ENCODE measurements around the gene HEY2. TPM values are rescaled to one million over a fixed set of nuclear protein-coding genes. Genes with fewer than 3 reads are reported as not detected.
"Not testable (repeated sequence)": the region's sequence is repeated elsewhere in the genome, so short reads cannot be mapped to it uniquely, and the experiment has no call there.

The HEY2 gene
- 5.8 TPM for polyA plus RNA-seq (2013, experiment 1 of 2; ENCODE audit: insufficient read length)
- 15.3 TPM for polyA plus RNA-seq (2013, experiment 2 of 2; ENCODE audit: insufficient read length)

DNA sequence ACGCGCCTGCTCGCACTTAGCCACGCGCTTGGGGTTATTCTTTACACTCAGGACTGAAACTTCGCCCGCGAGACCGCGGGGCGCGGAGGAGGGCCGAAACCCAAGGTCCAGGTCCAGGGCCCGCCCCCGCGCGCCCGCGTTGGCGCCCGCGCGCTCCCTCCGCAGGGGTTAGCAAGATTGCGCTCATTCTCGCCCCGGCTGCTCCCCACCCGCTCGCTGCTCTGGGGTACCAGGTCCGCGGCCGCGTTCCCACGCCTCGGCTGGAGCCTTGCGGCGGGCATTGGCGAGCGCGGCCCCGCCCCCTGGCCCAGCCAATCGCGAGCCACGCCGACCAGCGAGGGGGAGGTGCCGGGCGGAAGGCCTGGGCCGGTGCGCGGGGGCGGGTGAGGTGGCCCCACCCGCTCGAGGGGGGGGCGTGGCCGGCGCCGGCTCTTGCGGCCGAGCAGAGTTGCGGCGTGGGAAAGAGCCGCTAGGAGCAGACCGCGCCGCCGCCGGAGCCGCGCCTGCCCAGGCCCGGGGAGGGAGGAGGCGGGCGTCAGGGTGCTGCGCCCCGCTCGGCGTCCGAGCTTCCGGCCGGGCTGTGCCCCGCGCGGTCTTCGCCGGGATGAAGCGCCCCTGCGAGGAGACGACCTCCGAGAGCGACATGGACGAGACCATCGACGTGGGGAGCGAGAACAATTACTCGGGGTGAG, at the start of gene HEY2:
TSS of gene HEY2 (plus strand) at position 460 of the 692 bp plus-strand sequence. CDS start at position 605, 145 bp downstream.
- DNase-seq = peak; percentile 91

DNA sequence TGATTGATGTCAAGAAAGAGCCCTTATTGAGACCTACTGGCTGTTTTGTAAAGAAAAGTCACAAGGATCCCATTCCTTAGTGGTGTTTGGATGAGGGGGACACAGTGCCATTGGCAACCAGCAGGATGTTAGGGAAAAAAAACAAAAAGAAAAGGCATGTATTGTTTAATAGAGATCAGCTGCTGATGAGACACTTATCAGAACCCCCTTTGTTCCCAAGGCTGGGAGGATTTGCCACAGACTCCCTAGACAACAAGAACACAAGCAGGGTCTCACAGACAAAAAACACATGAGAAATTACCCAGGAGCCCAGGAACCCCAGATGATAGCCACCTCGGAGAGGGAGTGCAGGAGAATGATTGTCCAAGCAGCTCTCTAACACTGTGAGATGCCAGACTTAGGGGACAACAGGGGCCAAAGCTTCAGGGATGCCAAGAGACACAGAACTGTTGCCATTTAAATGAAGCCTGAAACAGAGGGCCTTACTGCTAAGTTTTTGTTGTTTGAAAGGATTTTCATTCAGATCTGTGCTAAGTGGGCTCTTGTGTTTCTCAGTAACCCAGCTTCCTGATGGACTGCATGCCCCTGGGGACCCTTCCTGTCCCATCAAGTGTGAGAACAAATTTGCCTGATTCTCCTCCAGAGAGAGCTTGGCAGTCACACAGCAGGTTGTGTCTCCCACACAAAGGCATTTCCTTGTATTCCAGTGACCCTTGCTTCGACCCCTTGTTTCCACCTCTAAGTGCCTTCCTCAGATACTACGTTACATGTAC, 48.7 kb upstream of the HEY2 start:
- no peak for DNase-seq

DNA sequence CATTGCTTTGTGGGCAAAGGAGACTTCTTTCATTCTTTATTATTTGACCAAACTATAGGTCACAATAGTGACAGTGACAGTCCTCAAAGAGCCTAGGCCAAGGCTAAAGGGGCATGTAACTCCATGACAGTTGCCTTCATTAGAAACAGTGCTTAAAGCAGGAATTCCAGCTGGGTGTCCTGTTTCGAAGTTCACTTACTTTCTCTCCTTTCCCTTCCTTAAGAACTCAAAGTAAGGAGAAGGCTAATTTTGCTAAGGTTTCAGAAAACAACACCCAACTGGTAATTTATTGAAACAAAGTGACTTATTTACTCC, 48.1 kb upstream of the HEY2 start:
- no peak for DNase-seq

DNA sequence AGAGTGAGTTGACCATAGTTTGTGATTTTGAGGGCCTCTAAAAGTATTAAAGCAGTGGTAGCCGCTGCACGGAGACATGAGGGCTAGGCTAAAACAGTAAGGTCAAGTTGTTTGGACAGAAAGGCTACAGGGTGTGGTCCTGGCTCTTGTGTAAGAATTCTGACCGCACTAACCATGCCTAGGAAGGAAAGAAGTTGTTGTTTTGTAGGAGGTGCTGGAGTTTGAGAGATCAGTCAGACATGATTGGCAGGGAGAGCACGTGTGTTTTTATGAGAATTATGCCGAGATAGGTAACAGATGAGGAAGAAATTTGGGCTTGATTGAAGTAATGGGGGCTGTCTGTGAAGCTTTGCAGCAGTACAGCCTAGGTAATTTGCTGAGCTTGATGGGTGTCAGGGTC, 45.5 kb upstream of the HEY2 start:
- DNase-seq = not testable (repeated sequence)

DNA sequence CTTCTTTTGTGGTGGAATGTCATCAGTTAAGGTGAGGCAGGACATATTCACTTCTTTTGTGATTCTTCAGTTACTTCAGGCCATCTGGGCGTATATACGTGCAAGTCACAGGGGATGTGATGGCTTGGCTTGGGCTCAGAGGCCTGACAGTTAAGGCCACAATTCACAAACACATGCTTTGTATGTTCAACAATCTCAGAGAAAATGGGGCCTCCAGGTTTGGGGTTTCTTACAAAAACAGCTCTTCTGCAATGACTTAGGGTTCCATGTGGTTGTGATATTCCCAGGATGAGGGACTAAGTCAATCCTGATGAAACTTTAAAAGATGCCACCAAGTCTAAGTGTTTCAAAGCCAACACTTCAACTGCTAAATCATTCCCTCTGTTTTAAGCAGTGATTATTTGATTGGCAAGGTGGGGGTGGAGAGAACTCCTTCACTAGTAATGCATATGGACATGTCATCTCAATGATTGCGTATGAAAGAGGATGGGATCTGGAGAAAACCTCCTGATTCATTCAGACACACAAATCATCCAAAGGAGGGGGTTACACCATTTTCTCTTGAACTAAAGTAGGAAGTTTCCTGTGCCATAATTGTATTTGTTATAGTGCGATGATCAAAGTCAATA, 41.7 kb upstream of the HEY2 start:
- no peak for DNase-seq

DNA sequence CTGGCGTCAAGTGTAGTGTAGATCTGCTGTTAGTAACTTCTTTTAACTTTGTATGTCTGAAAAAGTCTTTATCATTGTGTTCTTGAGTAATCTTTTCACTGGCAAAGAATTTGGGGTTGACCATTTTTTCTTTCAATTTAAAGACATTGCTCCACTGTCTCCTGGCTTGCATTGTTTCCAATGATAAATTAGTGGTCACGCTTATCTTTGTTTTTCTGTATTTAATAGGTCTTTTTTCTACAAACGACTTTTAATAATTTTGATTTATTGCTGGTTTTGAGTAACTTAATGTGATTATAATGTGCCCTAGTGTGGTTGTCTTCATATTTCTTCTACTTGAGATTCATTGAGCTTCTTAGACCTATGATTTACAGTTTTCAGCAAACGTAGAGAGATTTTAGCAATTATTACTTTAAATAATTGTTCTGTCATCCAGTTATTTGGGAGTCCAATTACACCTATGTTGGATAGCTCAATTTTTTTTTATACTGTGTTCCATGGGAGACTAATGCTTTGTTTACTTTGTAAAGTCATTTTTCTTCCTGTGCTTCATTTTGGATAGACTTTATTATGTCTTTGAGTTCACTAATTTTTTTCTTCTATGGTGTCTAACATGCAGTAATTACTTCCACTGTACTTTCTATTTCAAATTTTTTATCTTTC, 38.3 kb upstream of the HEY2 start:
- DNase-seq = no peak

DNA sequence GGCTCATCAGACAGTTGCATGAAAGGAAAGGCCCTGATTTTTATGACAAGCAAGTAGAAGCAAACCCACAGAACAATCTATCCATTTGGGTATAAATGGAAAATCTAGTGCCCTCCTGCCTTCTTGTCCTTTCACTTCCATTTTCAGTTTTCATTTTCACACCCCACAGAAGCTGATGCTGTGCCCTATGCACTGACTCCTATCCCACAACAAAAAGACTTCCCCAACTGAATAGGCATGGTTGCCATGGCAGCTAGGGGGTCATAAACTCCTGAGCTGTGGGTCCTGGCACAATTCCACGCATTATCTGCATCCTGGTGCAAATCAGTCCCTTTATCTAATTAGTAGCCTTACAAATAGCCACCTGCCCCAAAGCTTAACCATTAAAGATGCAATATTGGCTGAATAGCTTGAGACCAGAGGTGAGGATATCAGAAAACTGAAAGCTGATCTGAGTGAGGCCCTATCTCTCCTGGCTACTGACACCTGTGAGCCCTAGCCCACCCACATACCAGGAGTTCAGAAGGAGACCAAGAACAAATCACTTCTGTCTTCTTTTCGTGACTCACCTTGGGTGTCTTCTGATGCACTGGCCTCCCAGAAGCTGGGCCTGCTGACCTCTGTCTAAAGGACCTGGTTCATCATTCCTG, 34.9 kb upstream of the HEY2 start:
- DNase-seq = no peak

DNA sequence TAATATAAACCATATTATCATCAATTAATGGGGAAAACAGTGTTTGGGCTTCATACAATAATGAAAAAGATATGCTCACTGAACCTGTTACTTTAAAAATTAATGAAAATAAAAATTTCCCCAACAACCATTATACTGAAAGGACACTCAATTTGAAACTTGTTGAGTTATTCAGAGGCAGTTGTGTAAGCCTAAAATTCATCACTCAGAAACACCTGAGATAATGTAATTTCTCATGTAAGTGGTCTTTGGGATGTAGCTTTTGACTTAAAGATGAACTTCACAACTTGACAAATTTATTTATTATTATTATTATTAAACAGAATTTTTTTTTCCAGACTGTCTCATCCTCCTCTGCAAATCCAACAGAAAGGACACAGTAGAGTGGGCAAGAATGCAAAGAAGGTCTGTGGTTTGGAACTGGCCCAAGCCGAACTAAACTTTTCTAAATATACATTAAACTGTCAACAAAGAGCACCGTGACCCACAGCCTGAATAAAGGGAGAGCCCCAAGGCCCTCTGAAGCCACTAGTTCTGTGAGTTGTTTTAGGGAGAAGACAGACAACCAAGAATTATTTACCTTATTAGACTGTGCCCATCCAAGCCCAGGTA, 32.2 kb upstream of the HEY2 start:
- peak; percentile 60 for DNase-seq

DNA sequence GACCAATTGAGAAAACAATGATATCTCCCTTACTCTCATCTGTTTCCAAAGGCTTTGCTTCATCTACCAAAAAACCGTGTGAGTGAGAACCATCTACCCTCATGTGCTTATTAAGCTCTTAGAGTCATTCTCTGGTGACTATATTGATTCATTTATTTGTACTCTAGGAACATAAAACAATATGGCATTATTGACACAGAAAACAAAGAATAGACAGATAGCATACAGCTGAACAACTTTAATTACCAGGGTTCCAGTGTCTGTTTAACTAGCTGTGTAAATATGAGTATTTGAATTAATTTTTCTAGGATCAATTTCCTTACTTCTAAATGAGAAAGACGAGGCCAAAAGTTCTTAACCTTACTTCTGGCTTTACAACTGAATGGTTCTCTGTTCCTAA, 31.3 kb upstream of the HEY2 start:
- DNase-seq = no peak

DNA sequence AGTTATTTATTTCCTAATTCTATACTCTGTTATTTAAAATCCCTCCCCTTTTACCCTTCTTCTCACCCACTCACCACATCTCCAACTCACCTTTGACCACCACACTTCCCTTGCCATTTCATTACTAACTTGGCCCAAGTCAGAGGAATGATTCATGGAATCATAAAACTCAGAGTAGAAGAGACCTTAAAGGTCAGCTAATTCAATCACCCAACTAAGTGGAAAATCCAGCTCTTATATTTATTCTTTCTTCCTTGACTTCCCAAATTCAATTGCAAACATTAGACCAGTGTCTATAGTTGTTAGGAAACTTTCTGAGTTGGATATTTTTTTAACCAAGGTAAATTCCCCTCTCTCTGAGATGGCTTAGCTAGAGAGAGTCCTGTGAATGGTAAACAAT, 26.5 kb upstream of the HEY2 start:
- DNase-seq = no peak

DNA sequence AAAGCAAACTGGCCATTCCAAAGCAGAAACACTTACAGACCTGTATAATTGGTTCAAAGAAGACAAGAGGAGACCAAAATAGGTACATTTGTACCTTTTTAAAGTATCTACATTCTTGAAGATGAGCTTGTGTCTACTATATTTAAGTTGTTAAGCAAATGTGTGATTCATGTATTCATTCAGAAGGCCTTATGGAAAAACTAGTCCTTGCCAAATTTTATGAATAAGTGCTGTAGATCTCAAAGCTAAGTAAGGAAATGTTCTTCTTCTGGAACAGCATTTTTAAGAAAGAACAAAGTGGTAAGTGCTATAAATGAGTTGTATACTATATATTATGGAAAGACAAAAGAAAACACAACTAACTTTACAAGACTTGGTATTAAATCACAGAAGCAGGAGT, 22.2 kb upstream of the HEY2 start:
- DNase-seq = no peak

DNA sequence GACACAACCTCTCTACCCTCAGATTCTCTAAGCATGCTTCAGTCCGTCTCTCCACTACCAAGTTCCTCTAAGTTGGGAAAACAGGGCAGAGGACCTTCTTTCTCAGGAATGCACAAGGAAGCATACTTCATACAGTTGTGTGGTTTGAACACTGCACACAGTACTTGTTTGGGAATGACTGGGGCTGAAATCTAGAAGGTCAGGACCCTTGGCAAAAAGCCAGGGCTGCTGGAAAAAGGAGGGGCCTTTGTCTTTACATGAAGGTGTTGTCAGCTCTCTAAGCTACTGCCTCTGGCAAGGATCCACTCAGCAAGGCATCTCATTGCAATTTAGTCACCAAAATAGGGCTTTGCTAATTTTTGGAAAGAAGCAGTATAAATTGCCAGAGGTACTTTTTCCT, 20.7 kb upstream of the HEY2 start:
- peak; percentile 34 for DNase-seq

DNA sequence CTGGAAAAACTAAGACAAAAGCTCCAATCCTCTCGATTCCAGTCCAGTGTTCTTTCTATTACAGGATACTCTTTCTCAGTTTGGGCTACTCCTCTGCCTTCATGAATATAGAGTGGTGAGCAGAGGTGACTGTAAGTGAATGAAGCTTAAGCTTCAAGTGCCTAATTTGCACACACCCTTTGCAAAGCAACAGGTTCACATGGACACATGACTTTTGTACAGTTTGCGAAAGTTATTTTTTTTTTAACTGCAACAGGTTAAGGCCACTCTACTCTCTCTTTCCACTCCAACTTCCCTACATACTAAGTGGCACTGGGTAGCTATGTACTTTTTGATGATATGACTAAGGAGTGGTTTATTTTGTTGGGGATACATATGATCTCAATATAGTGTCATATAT, 19.4 kb upstream of the HEY2 start:
- DNase-seq = no peak

DNA sequence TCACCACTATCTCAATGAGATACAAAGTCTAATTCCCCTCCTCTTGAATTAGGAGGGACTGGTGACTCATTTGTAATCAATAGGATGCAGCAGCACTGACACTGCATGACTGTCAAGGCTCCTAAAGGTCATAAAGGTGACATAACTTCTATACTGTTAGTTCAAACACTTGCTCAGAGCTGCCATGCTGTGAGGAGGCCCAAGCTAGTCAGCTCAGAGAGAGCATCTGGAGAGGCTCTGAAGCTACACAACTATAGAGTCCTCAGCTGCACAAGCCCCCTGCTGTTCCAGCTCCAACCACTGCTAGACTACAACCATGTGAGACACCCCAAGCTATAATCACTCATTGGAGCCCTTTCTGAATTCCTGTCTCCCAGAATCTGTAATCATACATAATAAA, 17.0 kb upstream of the HEY2 start:
- no peak for DNase-seq

DNA sequence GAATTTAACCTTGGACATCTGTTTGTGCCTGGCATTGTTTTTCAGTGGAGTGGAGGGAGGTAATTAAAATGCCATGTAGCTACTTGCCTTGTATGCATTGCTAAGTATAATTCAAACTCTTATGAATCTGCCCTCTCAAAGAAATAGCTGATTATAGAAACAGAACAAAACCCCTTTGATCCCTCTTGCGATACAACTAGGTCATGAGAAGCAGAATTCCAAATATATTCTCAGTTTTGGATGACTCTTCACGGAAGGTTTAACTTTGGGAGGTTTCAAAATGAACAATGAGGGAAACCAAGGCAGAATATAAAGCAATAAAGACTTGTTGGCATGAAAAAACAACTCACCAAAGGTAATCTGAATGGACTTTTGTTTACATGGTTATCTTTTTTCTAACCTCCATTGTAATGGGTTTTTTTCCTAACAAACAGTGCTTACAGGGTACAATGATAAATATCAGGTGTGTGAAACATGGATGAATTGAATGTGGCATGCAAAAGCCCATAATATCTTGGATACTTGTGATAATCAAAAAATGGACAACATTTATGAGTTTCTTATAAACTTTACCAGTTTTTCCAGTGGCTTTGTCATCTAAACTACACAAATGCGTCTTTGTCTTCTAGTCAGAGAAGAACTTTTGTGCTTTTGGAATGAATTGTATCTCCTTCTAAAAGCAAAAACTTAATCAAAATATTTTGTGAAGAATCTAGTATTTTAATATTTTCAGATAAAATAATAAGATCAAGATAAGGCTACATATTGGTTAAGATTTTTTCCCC, 15.7 kb upstream of the HEY2 start:
- no peak for DNase-seq

DNA sequence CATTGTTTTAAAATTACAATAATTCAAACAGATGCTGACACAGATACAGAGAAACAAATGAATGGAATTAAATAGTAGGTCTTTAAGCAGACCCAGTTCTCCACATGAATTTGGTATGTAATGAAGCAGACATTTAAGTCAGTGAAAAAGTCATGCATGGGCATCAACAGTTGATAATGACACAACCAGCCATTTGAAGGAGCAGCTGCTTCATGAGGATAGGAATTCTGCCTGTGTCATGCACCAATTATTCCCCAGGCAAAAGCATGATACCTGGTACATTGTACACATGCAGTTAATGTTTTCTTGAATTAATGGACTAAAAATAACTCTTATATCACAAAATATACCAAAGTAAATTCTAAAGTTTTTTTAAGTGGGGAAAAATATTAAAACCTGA, 11.2 kb upstream of the HEY2 start:
- DNase-seq = no peak

DNA sequence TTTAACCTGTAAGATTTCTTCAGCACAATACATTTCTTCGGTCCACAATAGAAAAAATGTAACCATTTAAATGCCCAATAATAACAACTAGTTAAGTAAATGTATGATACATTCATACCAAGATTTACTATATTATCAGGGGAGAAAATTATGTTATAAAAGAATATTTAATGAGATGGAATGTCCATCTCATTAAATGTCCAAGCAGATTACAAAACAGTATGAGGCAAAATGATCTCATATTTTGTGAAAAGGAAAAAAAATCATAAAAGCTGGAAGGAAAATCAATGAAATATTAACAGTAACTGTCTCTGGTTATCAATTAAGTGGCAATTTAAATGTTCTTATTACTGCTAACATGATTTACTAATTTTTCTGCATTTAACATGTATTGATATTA, 10.1 kb upstream of the HEY2 start:
- no peak for DNase-seq

DNA sequence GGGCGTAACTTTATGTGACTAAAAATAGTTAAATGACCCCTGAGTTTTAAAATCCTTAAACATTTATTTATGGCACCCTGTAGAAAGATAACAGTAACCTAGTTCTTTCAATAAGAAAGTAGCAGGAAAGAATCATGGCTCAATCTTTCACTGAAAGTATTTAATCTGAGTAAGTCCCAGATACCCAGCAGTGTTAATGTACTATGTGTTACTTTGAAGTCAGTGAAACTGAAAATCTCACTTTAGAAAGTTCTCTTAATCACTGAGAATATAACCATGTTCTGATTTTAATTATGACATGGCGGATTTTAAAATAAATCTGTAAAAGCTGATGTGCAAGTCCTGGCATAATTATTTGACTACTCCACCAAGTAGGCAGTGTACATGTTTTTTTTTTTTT, 8.1 kb upstream of the HEY2 start:
- DNase-seq = no peak

DNA sequence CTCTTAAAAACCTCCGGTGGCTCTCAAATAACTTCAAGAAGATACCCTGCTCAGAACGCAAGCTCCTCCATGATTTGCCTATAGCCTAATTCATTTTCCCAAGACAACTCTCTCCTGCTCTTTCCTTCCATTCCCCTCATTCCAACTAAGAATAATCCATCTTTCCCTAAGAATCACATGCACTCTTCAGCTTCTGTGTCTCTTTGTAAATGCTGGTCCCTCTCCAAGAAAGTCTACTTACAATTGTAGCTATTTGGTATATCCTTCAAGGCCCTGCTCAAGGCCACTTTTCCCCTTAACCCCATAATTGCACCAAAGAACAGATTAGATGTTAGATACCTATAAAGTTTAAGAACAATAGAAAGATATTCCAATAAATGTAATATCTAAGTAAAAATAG, 7.4 kb upstream of the HEY2 start:
- DNase-seq = no peak

DNA sequence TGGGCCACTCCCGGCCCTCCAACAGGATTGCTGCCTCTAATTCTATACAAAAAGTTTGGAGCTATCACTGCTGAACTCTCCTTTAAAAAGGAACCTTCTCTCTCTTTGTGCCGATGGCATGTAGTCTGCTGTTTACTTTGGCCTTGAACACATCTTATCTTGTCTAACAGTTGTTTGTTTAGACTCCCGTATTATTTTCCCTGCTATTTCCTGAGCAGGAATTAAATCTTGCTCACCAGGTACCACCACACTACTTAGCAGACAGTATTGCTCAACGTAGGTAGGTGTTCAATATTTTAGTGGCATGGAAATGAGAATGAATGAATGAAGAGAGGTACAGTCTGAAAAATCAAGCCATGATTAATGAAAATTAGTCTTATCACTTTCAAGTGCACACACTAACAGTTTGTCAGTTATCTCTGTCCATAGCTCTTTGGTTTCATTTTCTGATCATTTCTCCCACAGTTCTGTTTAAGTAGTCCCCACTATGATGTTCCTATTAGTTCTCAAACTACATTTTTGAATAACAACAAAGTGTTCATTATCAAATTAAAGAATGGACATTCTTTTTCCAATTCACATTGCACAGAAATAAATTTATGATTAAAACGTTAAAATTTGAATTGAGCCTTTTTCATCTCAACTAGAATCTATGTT, 6.8 kb upstream of the HEY2 start:
- no peak for DNase-seq

DNA sequence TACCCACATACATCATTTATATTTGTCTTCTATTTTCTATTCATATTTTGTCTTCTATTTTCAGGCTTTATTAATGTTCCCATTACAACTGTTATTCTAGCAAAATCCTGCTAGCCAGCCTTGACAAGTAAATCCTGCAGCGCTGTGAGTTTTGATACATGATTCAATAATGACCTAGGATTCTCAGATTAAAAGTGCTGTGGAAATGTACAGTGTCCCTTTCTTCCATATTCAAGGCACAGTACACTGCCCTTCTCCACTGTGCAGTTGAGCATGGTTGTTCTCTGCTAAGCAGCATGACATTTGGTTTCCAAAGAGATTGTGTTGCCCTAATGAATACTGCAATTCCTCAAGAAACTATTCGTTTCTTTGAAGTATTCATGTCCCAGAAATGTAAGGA, 5.8 kb upstream of the HEY2 start:
- no peak for DNase-seq

All from fibroblast of skin of back (primary cell).